Measurements from ENCODE around the gene U2AF2.

The U2AF2 gene

DNA sequence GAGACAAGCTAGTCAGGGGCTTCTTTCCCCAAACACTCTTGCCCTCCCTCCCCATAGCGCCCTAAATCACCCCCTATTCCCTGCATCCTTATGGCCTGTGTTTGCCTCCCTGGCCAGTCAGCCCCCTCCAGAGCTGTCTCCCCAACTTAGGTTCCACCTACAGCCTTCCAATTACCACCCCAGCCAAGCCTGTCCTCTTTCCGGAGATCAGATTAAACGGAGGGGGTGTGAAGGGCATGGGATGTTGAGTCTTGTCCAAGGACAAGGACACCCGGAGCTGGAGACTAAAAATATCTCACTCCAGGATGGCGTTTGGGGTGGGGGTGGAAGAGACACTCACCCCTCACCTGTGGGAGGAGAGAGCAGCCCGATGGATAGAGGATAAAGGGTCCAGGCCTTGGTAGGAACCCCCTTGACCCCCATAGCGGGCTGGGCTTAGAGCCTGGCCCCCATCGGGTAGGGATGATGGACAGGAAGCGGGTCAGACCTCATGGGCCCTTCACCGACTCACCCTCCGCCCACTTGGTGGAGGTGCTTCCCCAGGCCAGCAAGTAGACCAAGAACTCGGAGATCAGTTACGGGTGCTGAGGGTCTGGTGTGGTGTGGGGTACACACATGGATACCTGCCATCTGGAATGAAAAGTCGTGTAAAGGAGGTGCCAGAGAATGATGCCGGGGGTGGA, 43.4 kb upstream of the U2AF2 start:
- no peak overlapping the region for H3K4me3 ChIP-seq (ENCODE audit: low read depth, low read length)
- TF ChIP-seq CTCF (IDR thresholded peaks at IDR 0.05; ENCODE audit: low read depth, low read length): no peak

DNA sequence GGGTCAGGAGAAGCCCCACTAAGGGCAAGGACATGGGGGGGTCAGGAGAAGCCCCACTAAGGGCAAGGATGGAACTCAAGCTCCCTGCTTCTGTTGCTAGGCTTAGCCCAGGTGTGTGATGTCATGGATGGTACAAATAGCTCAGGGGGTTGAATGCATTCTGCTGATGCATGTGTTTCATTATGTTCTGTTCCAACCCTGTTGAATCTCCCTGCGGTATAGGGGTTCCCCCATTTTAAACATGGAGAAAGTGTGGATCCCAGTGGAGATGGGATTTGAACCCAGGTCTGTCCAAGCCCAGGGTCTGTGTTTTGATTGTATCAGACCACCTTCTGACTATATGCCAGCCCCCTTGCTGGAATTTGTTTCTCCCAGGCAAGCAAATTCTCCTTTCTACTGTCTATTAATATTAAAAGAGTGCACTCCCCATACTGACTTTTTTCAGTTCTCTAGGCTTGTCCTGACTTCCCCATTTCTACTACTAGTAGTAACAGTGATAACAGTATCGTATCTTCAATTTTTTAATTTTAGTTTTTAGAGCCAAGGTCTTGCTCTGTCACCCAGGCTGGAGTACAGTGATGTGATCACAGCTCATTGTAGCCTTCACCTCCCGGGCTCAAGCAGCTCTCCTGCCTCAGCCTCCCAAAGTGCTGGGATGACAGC, 42.7 kb upstream of the U2AF2 start:
- no peak overlapping the region for H3K4me3 ChIP-seq (ENCODE audit: low read depth, low read length)
- no peak for TF ChIP-seq CTCF (IDR thresholded peaks at IDR 0.05; ENCODE audit: low read depth, low read length)

- no peak for TF ChIP-seq CTCF (IDR thresholded peaks at IDR 0.05; ENCODE audit: low read depth, low read length)
- no peak overlapping the region for H3K4me3 ChIP-seq (ENCODE audit: low read depth, low read length)
These were observed 41.4 kb upstream of the U2AF2 start for GRCh38 chr19:55613396-55613795.

GRCh38 chr19:55613930-55614710, 40.7 kb upstream of the U2AF2 start:
- no peak for TF ChIP-seq CTCF (IDR thresholded peaks at IDR 0.05; ENCODE audit: low read depth, low read length)
- H3K4me3 ChIP-seq (ENCODE audit: low read depth, low read length): no peak overlapping the region

DNA sequence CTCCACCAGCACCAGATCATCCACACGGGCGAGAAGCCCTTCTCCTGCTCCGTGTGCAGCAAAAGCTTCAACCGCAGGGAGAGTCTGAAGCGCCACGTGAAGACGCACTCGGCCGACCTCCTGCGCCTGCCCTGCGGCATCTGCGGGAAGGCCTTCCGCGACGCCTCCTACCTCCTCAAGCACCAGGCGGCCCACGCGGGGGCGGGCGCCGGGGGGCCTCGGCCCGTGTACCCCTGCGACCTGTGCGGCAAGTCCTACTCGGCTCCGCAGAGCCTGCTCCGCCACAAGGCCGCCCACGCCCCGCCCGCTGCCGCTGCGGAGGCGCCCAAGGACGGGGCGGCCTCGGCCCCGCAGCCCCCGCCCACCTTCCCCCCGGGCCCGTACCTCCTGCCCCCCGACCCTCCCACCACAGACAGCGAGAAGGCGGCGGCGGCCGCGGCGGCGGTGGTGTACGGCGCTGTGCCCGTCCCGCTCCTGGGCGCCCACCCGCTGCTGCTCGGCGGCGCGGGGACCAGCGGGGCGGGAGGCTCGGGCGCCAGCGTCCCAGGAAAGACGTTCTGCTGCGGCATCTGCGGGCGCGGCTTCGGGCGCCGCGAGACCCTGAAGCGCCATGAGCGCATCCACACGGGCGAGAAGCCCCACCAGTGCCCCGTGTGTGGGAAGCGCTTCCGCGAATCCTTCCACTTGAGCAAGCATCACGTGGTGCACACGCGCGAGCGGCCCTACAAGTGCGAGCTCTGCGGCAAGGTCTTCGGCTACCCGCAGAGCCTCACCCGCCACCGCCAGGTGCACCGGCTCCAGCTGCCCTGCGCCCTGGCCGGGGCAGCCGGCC, 39.9 kb upstream of the U2AF2 start:
- H3K4me3 ChIP-seq (ENCODE audit: low read depth, low read length): no peak overlapping the region
- no peak for TF ChIP-seq CTCF (IDR thresholded peaks at IDR 0.05; ENCODE audit: low read depth, low read length)

DNA sequence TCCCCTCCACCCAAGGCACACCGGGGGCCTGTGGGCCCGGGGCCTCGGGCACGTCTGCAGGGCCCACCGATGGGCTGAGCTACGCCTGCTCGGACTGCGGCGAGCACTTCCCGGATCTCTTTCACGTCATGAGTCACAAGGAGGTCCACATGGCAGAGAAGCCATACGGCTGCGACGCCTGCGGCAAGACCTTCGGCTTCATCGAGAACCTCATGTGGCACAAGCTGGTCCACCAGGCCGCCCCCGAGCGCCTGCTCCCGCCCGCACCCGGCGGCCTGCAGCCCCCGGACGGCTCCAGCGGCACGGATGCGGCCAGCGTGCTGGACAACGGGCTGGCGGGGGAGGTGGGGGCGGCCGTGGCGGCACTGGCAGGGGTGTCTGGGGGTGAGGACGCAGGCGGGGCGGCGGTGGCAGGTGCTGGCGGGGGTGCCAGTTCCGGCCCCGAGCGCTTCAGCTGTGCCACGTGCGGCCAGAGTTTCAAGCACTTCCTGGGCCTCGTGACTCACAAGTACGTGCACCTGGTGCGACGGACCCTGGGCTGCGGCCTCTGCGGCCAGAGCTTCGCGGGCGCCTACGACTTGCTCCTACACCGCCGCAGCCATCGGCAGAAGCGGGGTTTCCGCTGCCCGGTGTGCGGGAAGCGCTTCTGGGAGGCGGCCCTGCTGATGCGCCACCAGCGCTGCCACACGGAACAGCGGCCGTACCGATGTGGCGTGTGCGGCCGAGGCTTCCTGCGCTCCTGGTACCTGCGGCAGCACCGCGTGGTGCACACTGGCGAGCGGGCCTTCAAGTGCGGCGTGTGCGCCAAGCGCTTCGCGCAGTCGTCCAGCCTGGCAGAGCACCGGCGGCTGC, 39.1 kb upstream of the U2AF2 start:
- TF ChIP-seq CTCF (IDR thresholded peaks at IDR 0.05; ENCODE audit: low read depth, low read length): no peak
- H3K4me3 ChIP-seq (ENCODE audit: low read depth, low read length): no peak overlapping the region
